ENCODE results near the gene ERC2.

Gene ERC2

GRCh38 chr3:56291953-56292352 lies 176.3 kb downstream of the ERC2 start:
- TF ChIP-seq, protein P1, sequence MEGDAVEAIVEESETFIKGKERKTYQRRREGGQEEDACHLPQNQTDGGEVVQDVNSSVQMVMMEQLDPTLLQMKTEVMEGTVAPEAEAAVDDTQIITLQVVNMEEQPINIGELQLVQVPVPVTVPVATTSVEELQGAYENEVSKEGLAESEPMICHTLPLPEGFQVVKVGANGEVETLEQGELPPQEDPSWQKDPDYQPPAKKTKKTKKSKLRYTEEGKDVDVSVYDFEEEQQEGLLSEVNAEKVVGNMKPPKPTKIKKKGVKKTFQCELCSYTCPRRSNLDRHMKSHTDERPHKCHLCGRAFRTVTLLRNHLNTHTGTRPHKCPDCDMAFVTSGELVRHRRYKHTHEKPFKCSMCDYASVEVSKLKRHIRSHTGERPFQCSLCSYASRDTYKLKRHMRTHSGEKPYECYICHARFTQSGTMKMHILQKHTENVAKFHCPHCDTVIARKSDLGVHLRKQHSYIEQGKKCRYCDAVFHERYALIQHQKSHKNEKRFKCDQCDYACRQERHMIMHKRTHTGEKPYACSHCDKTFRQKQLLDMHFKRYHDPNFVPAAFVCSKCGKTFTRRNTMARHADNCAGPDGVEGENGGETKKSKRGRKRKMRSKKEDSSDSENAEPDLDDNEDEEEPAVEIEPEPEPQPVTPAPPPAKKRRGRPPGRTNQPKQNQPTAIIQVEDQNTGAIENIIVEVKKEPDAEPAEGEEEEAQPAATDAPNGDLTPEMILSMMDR (IDR thresholded peaks at IDR 0.05): no peak

- TF ChIP-seq, protein P1 (IDR thresholded peaks at IDR 0.05): no peak
These were observed 177.0 kb downstream of the ERC2 start for GRCh38 chr3:56291244-56291680.

GRCh38 chr3:56290374-56290773 lies 177.9 kb downstream of the ERC2 start:
- TF ChIP-seq, protein P1 (IDR thresholded peaks at IDR 0.05): no peak

DNA sequence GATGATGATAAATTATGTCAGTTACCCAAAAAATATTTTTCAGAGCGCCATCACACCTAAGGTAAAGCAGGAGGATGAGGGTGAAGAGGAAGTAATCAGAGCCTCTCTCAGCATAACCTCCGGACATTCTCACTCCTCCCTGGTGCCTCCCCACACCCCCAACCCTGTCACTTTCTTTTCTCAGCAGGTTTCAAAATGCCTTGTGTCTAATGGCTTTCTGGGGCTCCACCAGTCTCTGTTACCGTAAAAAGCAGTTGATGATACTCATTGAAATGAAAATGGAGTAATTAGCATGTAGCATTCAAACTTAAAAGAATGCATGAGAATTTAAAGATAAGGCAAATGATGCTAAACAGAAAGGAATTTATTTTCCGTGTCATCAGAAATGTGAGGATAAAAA lies 180.0 kb downstream of the ERC2 start:
- TF ChIP-seq, protein P1 (IDR thresholded peaks at IDR 0.05): no peak

- TF ChIP-seq, protein P1 (IDR thresholded peaks at IDR 0.05): no peak
These were observed 185.9 kb downstream of the ERC2 start for GRCh38 chr3:56282341-56282740.

GRCh38 chr3:56277236-56277635 lies 191.0 kb downstream of the ERC2 start:
- TF ChIP-seq, protein P1 (IDR thresholded peaks at IDR 0.05): no peak

DNA sequence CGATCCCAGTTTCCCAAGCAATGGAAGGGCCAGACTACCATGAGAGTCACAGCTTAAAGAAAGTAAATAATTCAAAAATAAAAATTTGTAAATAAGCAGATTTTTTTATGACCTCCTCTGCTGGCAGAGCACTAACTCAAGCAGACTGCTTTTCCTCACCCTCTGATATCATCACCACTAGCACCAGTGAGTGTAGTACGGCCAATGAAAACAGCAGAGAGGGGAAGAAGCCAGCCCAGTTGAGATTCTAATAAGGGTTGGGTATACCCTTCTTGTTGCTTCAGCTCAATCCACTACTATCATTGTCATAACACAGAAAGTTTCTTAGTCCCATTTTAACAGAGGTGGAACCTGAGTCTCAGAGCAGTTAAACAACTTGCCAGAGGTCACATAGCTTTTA lies 193.1 kb downstream of the ERC2 start:
- TF ChIP-seq, protein P1 (IDR thresholded peaks at IDR 0.05): no peak
